ENCODE results near the gene PSMA6.

- TF ChIP-seq, protein P1, sequence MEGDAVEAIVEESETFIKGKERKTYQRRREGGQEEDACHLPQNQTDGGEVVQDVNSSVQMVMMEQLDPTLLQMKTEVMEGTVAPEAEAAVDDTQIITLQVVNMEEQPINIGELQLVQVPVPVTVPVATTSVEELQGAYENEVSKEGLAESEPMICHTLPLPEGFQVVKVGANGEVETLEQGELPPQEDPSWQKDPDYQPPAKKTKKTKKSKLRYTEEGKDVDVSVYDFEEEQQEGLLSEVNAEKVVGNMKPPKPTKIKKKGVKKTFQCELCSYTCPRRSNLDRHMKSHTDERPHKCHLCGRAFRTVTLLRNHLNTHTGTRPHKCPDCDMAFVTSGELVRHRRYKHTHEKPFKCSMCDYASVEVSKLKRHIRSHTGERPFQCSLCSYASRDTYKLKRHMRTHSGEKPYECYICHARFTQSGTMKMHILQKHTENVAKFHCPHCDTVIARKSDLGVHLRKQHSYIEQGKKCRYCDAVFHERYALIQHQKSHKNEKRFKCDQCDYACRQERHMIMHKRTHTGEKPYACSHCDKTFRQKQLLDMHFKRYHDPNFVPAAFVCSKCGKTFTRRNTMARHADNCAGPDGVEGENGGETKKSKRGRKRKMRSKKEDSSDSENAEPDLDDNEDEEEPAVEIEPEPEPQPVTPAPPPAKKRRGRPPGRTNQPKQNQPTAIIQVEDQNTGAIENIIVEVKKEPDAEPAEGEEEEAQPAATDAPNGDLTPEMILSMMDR (conservative IDR thresholded peaks at IDR 0.05; ENCODE audit: low read depth, low read length) = no peak
- TF ChIP-seq EZH2 (IDR thresholded peaks at IDR 0.05; ENCODE audit: borderline replicate concordance, low read depth, low read length, poor library complexity, severe bottlenecking) = no peak
Measured at GRCh38 chr14:35250319-35250718, 41.9 kb upstream of the PSMA6 start.
